GM19238 (cell line): ENCODE data around the gene RPN1.
"Not testable (repeated sequence)": the region's sequence is repeated elsewhere in the genome, so short reads cannot be mapped to it uniquely, and the experiment has no call there.

ENCODE experiments used
- DNase-seq: peaks from one replicate; pipeline ENCODE4 v3.0.0; 2011; ENCODE audit warnings: low spot score; ENCODE audit not compliant: insufficient read length

The RPN1 gene

GRCh38 chr3:128610451-128611070, 40.1 kb downstream of the RPN1 start:
- DNase-seq = no peak

GRCh38 chr3:128609294-128609693, 41.3 kb downstream of the RPN1 start:
- no peak for DNase-seq

GRCh38 chr3:128607710-128608048, 42.9 kb downstream of the RPN1 start:
- no peak for DNase-seq

GRCh38 chr3:128606094-128606493, 44.5 kb downstream of the RPN1 start:
- no peak for DNase-seq

- no peak for DNase-seq
Measured at GRCh38 chr3:128605091-128606046, 45.2 kb downstream of the RPN1 start.

GRCh38 chr3:128603811-128604775, 46.5 kb downstream of the RPN1 start:
- no peak for DNase-seq

- DNase-seq = no peak
Measured at GRCh38 chr3:128603313-128603712, 47.3 kb downstream of the RPN1 start.

- DNase-seq = no peak
Measured at GRCh38 chr3:128598884-128599664, 51.5 kb downstream of the RPN1 start.

- DNase-seq = no peak
Measured at GRCh38 chr3:128597900-128598299, 52.7 kb downstream of the RPN1 start.

GRCh38 chr3:128592864-128593263, 57.8 kb downstream of the RPN1 start:
- DNase-seq = no peak

- DNase-seq = no peak
Measured at GRCh38 chr3:128591738-128592426, 58.7 kb downstream of the RPN1 start.

- DNase-seq = no peak
Measured at GRCh38 chr3:128590948-128591347, 59.7 kb downstream of the RPN1 start.

- DNase-seq = not testable (repeated sequence)
Measured at GRCh38 chr3:128589985-128590384, 60.6 kb downstream of the RPN1 start.

- DNase-seq = no peak
Measured at GRCh38 chr3:128588147-128588546, 62.5 kb downstream of the RPN1 start.

- DNase-seq = no peak
Measured at GRCh38 chr3:128587391-128587790, 63.2 kb downstream of the RPN1 start.

GRCh38 chr3:128586932-128587331, 63.7 kb downstream of the RPN1 start:
- not testable (repeated sequence) for DNase-seq

GRCh38 chr3:128586391-128586790, 64.2 kb downstream of the RPN1 start:
- not testable (repeated sequence) for DNase-seq

GRCh38 chr3:128585974-128586373, 64.6 kb downstream of the RPN1 start:
- DNase-seq = no peak

- no peak for DNase-seq
Measured at GRCh38 chr3:128585189-128585588, 65.4 kb downstream of the RPN1 start.

- no peak for DNase-seq
Measured at GRCh38 chr3:128584412-128585020, 66.1 kb downstream of the RPN1 start.
